ENCODE measurements around the gene SMURF2.

- TF ChIP-seq FOXM1 (IDR thresholded peaks at IDR 0.05; ENCODE audit: low read depth, low read length): no peak
- TF ChIP-seq ATF7 (IDR thresholded peaks at IDR 0.05; ENCODE audit: low read depth): no peak
Observed at GRCh38 chr17:64676763-64677162, 14.7 kb upstream of the SMURF2 start.
